CD1c-positive myeloid dendritic cell (primary cell): ENCODE results near the gene DBT.

Experiments
- DNase-seq: peaks from one replicate; pipeline ENCODE4 v3.0.0-alpha.2; 2016; ENCODE audit errors: extremely low spot score

DBT gene

GRCh38 chr1:100198596-100198995, 51.0 kb downstream of the DBT start:
- no peak for DNase-seq

GRCh38 chr1:100188617-100189016, 61.0 kb downstream of the DBT start:
- DNase-seq: no peak

- DNase-seq: no peak
Observed at GRCh38 chr1:100187912-100188311, 61.7 kb downstream of the DBT start.

- no peak for DNase-seq
Observed at GRCh38 chr1:100184536-100184935, 65.1 kb downstream of the DBT start.

- no peak for DNase-seq
Observed at GRCh38 chr1:100183370-100183769, 66.3 kb downstream of the DBT start.

GRCh38 chr1:100178091-100178490, 71.5 kb downstream of the DBT start, which contains the start of gene LRRC39:
Gene LRRC39 (minus strand): TSS chr1:100178256. CDS start chr1:100168516, 9,740 bp downstream.
- no peak for DNase-seq

- DNase-seq: no peak
Observed at GRCh38 chr1:100177295-100178041, 72.2 kb downstream of the DBT start.

- DNase-seq: no peak
Observed at GRCh38 chr1:100168051-100168450, 81.6 kb downstream of the DBT start.

- no peak for DNase-seq
Observed at GRCh38 chr1:100164702-100165101, 84.9 kb downstream of the DBT start.

GRCh38 chr1:100164216-100164615, 85.4 kb downstream of the DBT start:
- no peak for DNase-seq

- no peak for DNase-seq
Observed at GRCh38 chr1:100162881-100163280, 86.8 kb downstream of the DBT start.

GRCh38 chr1:100152271-100152670, 97.4 kb downstream of the DBT start:
- DNase-seq: peak; percentile 51

GRCh38 chr1:100151679-100152078, 98.0 kb downstream of the DBT start:
- DNase-seq: no peak

GRCh38 chr1:100147875-100148274, 101.8 kb downstream of the DBT start:
- no peak for DNase-seq

- no peak for DNase-seq
Observed at GRCh38 chr1:100146958-100147357, 102.7 kb downstream of the DBT start.

GRCh38 chr1:100145116-100145515, 104.5 kb downstream of the DBT start:
- no peak for DNase-seq

- DNase-seq: no peak
Observed at GRCh38 chr1:100142343-100142742, 107.3 kb downstream of the DBT start.

- no peak for DNase-seq
Observed at GRCh38 chr1:100141192-100141591, 108.4 kb downstream of the DBT start.

GRCh38 chr1:100137602-100138001, 112.0 kb downstream of the DBT start:
- DNase-seq: no peak
